ENCODE results near the gene EHD3. TPM values are rescaled to one million over a fixed set of nuclear protein-coding genes. Genes with fewer than 3 reads are reported as not detected.

Gene EHD3
- total and polyA plus RNA-seq, 2 of the 8 experiments (the other 6 are each of a cell fraction or from before 2014, with no cell fraction given): 9.3 to 12.0 TPM

- TF ChIP-seq POLR2A (IDR thresholded peaks at IDR 0.05; ENCODE audit: control extremely low read depth in 1 of 2, low read depth in 2 of 2, low read length in 2 of 2) (peak in 1 of 2 experiments; percentile 91; a peak in 2 of 3 replicates), CBX8 (IDR thresholded peaks at IDR 0.05; ENCODE audit: borderline replicate concordance, low read depth, low read length) (no peak), SRF (IDR thresholded peaks at IDR 0.05; ENCODE audit: low read depth, low read length) (peak; percentile 23; the same call in 1 of the 2 replicates), RFX5 (IDR thresholded peaks at IDR 0.05; ENCODE audit: borderline replicate concordance, low read depth, low read length) (no peak), RXRA (IDR thresholded peaks at IDR 0.05; ENCODE audit: insufficient read depth, low read depth, low read length) (no peak), ATF3 (IDR thresholded peaks at IDR 0.05; ENCODE audit: insufficient read depth, low read depth, low read length) (no peak), GABPA (IDR thresholded peaks at IDR 0.05; ENCODE audit: borderline replicate concordance, insufficient read depth, low read length) (peak; percentile 75; the same call in 1 of the 2 replicates), POU5F1 (IDR thresholded peaks at IDR 0.05; ENCODE audit: low read depth, low read length) (no peak), CTBP2 (IDR thresholded peaks at IDR 0.05; ENCODE audit: borderline replicate concordance, insufficient read depth, insufficient read length, low read length) (no peak), KDM5A (IDR thresholded peaks at IDR 0.05; ENCODE audit: low read length) (no peak), CREB1 (IDR thresholded peaks at IDR 0.05) (peak; percentile 82), KDM1A (IDR thresholded peaks at IDR 0.05; ENCODE audit: borderline replicate concordance, low read length) (no peak), EZH2 (IDR thresholded peaks at IDR 0.05; ENCODE audit: low read depth, low read length, severe bottlenecking) (no peak), SP1 (IDR thresholded peaks at IDR 0.05; ENCODE audit: low read depth, low read length) (no peak), ASH2L (IDR thresholded peaks at IDR 0.05; ENCODE audit: low read length) (peak; percentile 81), RNF2 (IDR thresholded peaks at IDR 0.05; ENCODE audit: borderline replicate concordance, low read depth, low read length, missing control alignments, poor library complexity, severe bottlenecking) (peak; percentile 34), TEAD4 (IDR thresholded peaks at IDR 0.05; ENCODE audit: low read depth, low read length) (0 out of 2 replicates have a peak, but pooled peaks have one; percentile 4), JUN (IDR thresholded peaks at IDR 0.05; ENCODE audit: low read depth, low read length) (no peak), TAF1 (IDR thresholded peaks at IDR 0.05; ENCODE audit: low read depth, low read length) (peak; percentile 84), SP2 (IDR thresholded peaks at IDR 0.05; ENCODE audit: low read length) (no peak), BRCA1 (IDR thresholded peaks at IDR 0.05; ENCODE audit: low read depth, low read length) (no peak), SAP30 (IDR thresholded peaks at IDR 0.05; ENCODE audit: insufficient read depth, insufficient replicate concordance, low read length) (no peak)
- TF ChIP-seq, protein P1, sequence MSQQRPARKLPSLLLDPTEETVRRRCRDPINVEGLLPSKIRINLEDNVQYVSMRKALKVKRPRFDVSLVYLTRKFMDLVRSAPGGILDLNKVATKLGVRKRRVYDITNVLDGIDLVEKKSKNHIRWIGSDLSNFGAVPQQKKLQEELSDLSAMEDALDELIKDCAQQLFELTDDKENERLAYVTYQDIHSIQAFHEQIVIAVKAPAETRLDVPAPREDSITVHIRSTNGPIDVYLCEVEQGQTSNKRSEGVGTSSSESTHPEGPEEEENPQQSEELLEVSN (IDR thresholded peaks at IDR 0.05): peak; percentile 88
Measured at GRCh38 chr2:31233741-31234682, at the start of gene EHD3 (continued).

All from H1 (cell line).